HepG2 (cell line): ENCODE measurements around the gene TATDN2. TPM values are rescaled to one million over a fixed set of nuclear protein-coding genes. Genes with fewer than 3 reads are reported as not detected.

Experiments
- ATAC-seq: fragments of 200-7000 bp; cut with Tn5 transposase; 3 replicates; pipeline ENCODE4 v1.9.1; 2020; ENCODE audit warnings: mild to moderate bottlenecking, moderate library complexity
- BruUV-seq: library from RNA; stranded (reverse); fragments of 400-500 nt; replicated peaks from 2 replicates; lab custom pipeline; 2021; lab: Mats Ljungman, UMichigan
- CTCF ChIA-PET: fragments of 300-600 bp; formaldehyde crosslinking; extraction: SDS; loops from one replicate; lab custom pipeline; 2021; ENCODE audit warnings: low total read pairs, inconsistent platforms, low intra/inter-chr PET ratio; lab: Yijun Ruan, JAX
- POLR2A ChIA-PET: fragments of 350-600 bp; sonication (Branson Sonifier 250); formaldehyde crosslinking; loops from one replicate; lab custom pipeline; 2020; ENCODE audit warnings: antibody characterized with exemption, inconsistent platforms; lab: Yijun Ruan, JAX
- DNase-seq: peaks from one replicate; pipeline ENCODE4 v3.0.0-alpha.2; 2015; ENCODE audit warnings: low spot score
- FAIRE-seq: peaks from 3 replicates; lab custom pipeline; 2011; peaks lifted over from hg19 to GRCh38; lab: Jason Lieb, UNC
- H2AFZ ChIP-seq: one replicate; pipeline ENCODE4 v1.6.1; 2011; ENCODE audit warnings: low read length, inconsistent platforms
- H3K27ac ChIP-seq: fragments of 300-600 bp; 3 replicates; pipeline ENCODE4 v1.8.0; 2011; ENCODE audit warnings: mixed run types, mild to moderate bottlenecking, mixed read lengths, low read length, inconsistent platforms; ENCODE audit not compliant: insufficient read depth; ENCODE audit errors: extremely low read length
- H3K27me3 ChIP-seq, 2 experiments: fragments of 200-600 bp in 1 of 2; 2 replicates in 1 of 2; 3 replicates in 1 of 2; pipeline versions ENCODE4 v1.6.0 to v1.8.0; 2011; ENCODE audit warnings: low read length in 2 of 2, mild to moderate bottlenecking in 2 of 2, moderate library complexity in 2 of 2, inconsistent platforms in 1 of 2; ENCODE audit not compliant: insufficient read depth in 2 of 2, control insufficient read depth in 1 of 2
- H3K36me3 ChIP-seq, 2 experiments: fragments of 200-600 bp in 1 of 2; replicated peaks in 1 of 2; 2 replicates in 1 of 2; 3 replicates in 1 of 2; pipeline versions ENCODE4 v1.5.1 to v1.8.0; 2011; ENCODE audit warnings: low read length in 2 of 2, inconsistent platforms in 1 of 2; ENCODE audit not compliant: insufficient read depth in 2 of 2, control insufficient read depth in 1 of 2
- H3K4me1 ChIP-seq: 2 replicates; pipeline ENCODE4 v1.5.1; 2012; ENCODE audit warnings: low read length, inconsistent platforms; ENCODE audit not compliant: insufficient read depth
- H3K4me2 ChIP-seq: 2 replicates; pipeline ENCODE4 v1.6.0; 2011; ENCODE audit warnings: low read depth, low read length, inconsistent platforms
- H3K4me3 ChIP-seq, 3 experiments: fragments of 200-600 bp in 1 of 3; sonication (generic), shearing (Covaris generic) in 1 of 3; replicated peaks in 1 of 3; 2 replicates each; pipeline ENCODE4 v1.5.1; 2011 to 2016; ENCODE audit warnings: low read length in 3 of 3, inconsistent platforms in 2 of 3, low read depth in 2 of 3, mild to moderate bottlenecking in 2 of 3, control low read depth in 1 of 3, mixed read lengths in 1 of 3; ENCODE audit not compliant: insufficient read depth in 1 of 3
- H3K79me2 ChIP-seq: one replicate; pipeline ENCODE4 v1.6.1; 2011; ENCODE audit warnings: low read length, inconsistent platforms; ENCODE audit not compliant: insufficient read depth
- H3K9ac ChIP-seq: 2 replicates; pipeline ENCODE4 v1.6.0; 2011; ENCODE audit warnings: mild to moderate bottlenecking, low read depth, low read length, inconsistent platforms; ENCODE audit not compliant: insufficient read depth
- H3K9me3 ChIP-seq: 2 replicates; pipeline ENCODE4 v1.5.1; 2012; ENCODE audit warnings: mild to moderate bottlenecking, low read length
- H4K20me1 ChIP-seq: 2 replicates; pipeline ENCODE4 v1.6.0; 2011; ENCODE audit warnings: inconsistent platforms, mild to moderate bottlenecking, low read length, moderate library complexity; ENCODE audit not compliant: insufficient read depth
- AGO2 ChIP-seq: fragments of 200-400 bp; formaldehyde crosslinking; optimal IDR thresholded peaks from 2 replicates; pipeline ENCODE3; 2017; ENCODE audit warnings: mild to moderate bottlenecking, low read depth, low read length, moderate library complexity
- POLR2G ChIP-seq: fragments of 200-400 bp; formaldehyde crosslinking; IDR thresholded peaks from 2 replicates; pipeline ENCODE4 v1.6.1; 2018; ENCODE audit warnings: mild to moderate bottlenecking, low read depth, low read length, moderate library complexity
- RBM22 ChIP-seq: fragments of 200-400 bp; formaldehyde crosslinking; optimal IDR thresholded peaks from 2 replicates; pipeline ENCODE3; 2017; ENCODE audit warnings: mild to moderate bottlenecking, low read length, moderate library complexity
- ZKSCAN5 ChIP-seq: sonication (generic); formaldehyde crosslinking; IDR thresholded peaks from 2 replicates; pipeline ENCODE4 v1.5.1; 2020; ENCODE audit warnings: mild to moderate bottlenecking, missing genetic modification reagents
- WGBS: methylation state at CpG from one replicate; pipeline ENCODE4 v1.1.6; 2017; ENCODE audit warnings: low lambda C conversion rate; 5-methylcytosine and 5-hydroxymethylcytosine counted together
- in situ Hi-C: cut with HindIII; loops from 2 replicates; pipeline ENCODE4 v1.10.0; 2017; ENCODE audit warnings: low pct_unique_long_range_greater_than_20kb; ENCODE audit not compliant: extremely low pct_ligation_motif_present
- intact Hi-C: fragments of 100-400 bp; cut with micrococcal nuclease; formaldehyde crosslinking; loops from one replicate; pipeline ENCODE4 v1.10.0; 2022; ENCODE audit not compliant: unreplicated experiment
- polyA plus RNA-seq, 8 experiments: library from polyadenylated mRNA; depleted of rRNA in 3 of 8; stranded (reverse) in 7 of 8; unstranded in 1 of 8; fragments of >200 nt; fragmentation: Illumina TruSeq in 4 of 8; extraction: Trizol in 4 of 8; gene quantifications; 2 replicates each; pipeline versions ENCODE4 v1.2.1 to v1.2.3, GENCODE V29; 2011 to 2016; ENCODE audit warnings: low read depth in 4 of 8, missing spikeins in 1 of 8, mixed read lengths in 1 of 8; ENCODE audit not compliant: insufficient read depth in 1 of 8
- total RNA-seq, 5 experiments: library from RNA; depleted of rRNA; stranded (reverse); fragments of >200 nt; fragmentation: Illumina TruSeq; extraction: Trizol; gene quantifications; 2 replicates each; pipeline ENCODE4 v1.2.3, GENCODE V29; 2016; ENCODE audit warnings: low read depth in 1 of 5
- TF ChIP-seq, protein P1 (sequence below): sonication (generic); formaldehyde crosslinking; IDR thresholded peaks from 2 replicates; pipeline ENCODE4 v1.5.1; 2020; ENCODE audit warnings: mild to moderate bottlenecking, missing genetic modification reagents, moderate library complexity

Gene TATDN2
- total and polyA plus RNA-seq, 2 of the 13 experiments (the other 11 are each of a cell fraction or from before 2014, with no cell fraction given): 12.1 to 21.9 TPM

DNA sequence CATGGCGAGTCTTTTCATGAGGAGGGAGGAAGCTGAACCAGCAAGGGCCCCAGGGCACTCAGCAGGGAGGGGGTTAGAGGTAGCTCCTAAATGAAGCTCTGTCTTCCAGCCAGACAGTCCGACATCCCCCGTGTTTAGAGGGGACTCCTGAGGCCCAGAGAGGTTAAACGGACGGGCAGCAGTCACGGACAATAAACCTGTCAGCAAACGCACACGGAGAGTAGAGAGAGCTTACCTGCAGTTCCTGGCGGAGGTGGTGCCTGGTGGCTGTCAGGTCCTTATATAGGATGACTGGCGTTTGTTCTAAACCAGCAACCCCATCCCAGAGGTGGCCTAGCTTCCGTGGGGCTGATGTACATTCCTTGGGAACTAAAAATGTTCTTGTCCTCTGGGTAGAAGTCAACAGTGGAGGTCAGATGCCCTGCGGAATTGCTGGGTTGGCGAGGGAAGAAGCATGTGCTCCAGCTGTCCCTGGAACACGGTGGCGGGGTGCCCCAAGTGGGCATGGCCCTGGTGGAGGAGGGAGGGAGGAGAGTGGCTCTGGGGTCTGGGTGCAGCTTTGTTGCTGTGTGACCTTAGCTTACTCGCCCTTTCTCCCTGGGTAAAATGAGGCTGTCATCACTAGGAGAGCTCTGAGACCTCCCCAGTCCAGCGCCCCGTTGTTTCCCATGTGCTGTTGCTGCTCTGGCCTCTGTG, 42.4 kb downstream of the TATDN2 start:
- H3K79me2 ChIP-seq: no peaks in the 10 kb centered on the region
- H2AFZ ChIP-seq: no peak overlapping the region
- intact Hi-C loops: no loop called here
- H3K9me3 ChIP-seq: no peaks in the 10 kb centered on the region
- POLR2A ChIA-PET: interaction anchor here (1.1 to 1.6 kb wide), 4 partner anchors 11 to 43 kb away, joined by 3 to 7 read pairs (median 4); partner anchors contain the start of gene TATDN2
- H3K9ac ChIP-seq: no peak overlapping the region
- H3K4me1 ChIP-seq: peaks cover 36% of the 10 kb centered on the region
- CTCF ChIA-PET: no interaction called here
- H3K4me2 ChIP-seq: no peak overlapping the region
- no peaks in the 10 kb centered on the region for H3K27me3 ChIP-seq
- H4K20me1 ChIP-seq: no peaks in the 10 kb centered on the region
- peaks cover 8 to 14% of the 10 kb centered on the region in 2 experiments; a peak in 4 of 5 replicates for H3K36me3 ChIP-seq
- FAIRE-seq: no peak
- DNase-seq: no peak
- in situ Hi-C loops: no loop called here
- peak; percentile 1; the same call in 1 of the 3 replicates for ATAC-seq
- BruUV-seq: no TSS peak
- WGBS: 94% methylated on average over 16 of the region's 18 CpGs
- H3K27ac ChIP-seq: no peak overlapping the region
- TF ChIP-seq AGO2 (peak; percentile 37), RBM22 (peak; percentile 6), ZKSCAN5 (no peak), POLR2G (0 out of 2 replicates have a peak, but pooled peaks have one; percentile 37)
- TF ChIP-seq, protein P1, sequence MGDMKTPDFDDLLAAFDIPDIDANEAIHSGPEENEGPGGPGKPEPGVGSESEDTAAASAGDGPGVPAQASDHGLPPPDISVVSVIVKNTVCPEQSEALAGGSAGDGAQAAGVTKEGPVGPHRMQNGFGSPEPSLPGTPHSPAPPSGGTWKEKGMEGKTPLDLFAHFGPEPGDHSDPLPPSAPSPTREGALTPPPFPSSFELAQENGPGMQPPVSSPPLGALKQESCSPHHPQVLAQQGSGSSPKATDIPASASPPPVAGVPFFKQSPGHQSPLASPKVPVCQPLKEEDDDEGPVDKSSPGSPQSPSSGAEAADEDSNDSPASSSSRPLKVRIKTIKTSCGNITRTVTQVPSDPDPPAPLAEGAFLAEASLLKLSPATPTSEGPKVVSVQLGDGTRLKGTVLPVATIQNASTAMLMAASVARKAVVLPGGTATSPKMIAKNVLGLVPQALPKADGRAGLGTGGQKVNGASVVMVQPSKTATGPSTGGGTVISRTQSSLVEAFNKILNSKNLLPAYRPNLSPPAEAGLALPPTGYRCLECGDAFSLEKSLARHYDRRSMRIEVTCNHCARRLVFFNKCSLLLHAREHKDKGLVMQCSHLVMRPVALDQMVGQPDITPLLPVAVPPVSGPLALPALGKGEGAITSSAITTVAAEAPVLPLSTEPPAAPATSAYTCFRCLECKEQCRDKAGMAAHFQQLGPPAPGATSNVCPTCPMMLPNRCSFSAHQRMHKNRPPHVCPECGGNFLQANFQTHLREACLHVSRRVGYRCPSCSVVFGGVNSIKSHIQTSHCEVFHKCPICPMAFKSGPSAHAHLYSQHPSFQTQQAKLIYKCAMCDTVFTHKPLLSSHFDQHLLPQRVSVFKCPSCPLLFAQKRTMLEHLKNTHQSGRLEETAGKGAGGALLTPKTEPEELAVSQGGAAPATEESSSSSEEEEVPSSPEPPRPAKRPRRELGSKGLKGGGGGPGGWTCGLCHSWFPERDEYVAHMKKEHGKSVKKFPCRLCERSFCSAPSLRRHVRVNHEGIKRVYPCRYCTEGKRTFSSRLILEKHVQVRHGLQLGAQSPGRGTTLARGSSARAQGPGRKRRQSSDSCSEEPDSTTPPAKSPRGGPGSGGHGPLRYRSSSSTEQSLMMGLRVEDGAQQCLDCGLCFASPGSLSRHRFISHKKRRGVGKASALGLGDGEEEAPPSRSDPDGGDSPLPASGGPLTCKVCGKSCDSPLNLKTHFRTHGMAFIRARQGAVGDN (CRISPR knock-in tag): 0 out of 2 replicates have a peak, but pooled peaks have one; percentile 9
- H3K4me3 ChIP-seq: no peak overlapping the region
